Measurements from ENCODE around the gene GPRC5C. TPM values are rescaled to one million over a fixed set of nuclear protein-coding genes. Genes with fewer than 3 reads are reported as not detected.
"Not testable (repeated sequence)": the region's sequence is repeated elsewhere in the genome, so short reads cannot be mapped to it uniquely, and the experiment has no call there.

The GPRC5C gene
- total RNA-seq, 1 donor from 2014 or later = 24.7 TPM

- H3K27me3 Mint-ChIP-seq (ENCODE audit: unreplicated experiment) = peaks cover 11% of the 10 kb centered on the region
These were observed 48.4 kb downstream of the GPRC5C start for GRCh38 chr17:74480290-74480689.

DNA sequence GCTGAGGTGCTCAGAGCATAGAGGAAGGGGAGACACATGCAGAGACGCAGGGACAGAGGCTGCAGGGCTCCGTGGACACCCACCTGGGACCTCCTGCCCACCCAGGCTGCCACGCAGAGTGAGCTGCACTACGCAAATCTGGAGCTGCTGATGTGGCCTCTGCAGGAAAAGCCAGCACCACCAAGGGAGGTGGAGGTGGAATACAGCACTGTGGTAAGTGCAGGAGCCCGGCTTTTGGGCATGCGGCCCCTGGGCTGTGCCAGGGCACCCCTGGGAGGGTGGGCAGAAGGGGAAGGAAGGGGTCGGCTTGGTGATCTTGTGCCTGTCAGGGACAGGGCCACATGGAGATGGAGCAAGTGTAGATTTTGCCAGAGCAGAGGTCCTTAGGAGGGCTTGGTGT, 49.7 kb downstream of the GPRC5C start:
- TF ChIP-seq, protein P1, sequence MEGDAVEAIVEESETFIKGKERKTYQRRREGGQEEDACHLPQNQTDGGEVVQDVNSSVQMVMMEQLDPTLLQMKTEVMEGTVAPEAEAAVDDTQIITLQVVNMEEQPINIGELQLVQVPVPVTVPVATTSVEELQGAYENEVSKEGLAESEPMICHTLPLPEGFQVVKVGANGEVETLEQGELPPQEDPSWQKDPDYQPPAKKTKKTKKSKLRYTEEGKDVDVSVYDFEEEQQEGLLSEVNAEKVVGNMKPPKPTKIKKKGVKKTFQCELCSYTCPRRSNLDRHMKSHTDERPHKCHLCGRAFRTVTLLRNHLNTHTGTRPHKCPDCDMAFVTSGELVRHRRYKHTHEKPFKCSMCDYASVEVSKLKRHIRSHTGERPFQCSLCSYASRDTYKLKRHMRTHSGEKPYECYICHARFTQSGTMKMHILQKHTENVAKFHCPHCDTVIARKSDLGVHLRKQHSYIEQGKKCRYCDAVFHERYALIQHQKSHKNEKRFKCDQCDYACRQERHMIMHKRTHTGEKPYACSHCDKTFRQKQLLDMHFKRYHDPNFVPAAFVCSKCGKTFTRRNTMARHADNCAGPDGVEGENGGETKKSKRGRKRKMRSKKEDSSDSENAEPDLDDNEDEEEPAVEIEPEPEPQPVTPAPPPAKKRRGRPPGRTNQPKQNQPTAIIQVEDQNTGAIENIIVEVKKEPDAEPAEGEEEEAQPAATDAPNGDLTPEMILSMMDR (IDR thresholded peaks at IDR 0.05; ENCODE audit: unreplicated experiment) = no peak
- no peak overlapping the region for H3K4me3 Mint-ChIP-seq (ENCODE audit: unreplicated experiment)
- H3K4me1 Mint-ChIP-seq (ENCODE audit: unreplicated experiment) = peaks cover 14% of the 10 kb centered on the region
- H3K9me3 Mint-ChIP-seq (ENCODE audit: unreplicated experiment) = no peaks in the 10 kb centered on the region
- H3K27ac Mint-ChIP-seq (ENCODE audit: unreplicated experiment) = no peak overlapping the region
- no peak for DNase-seq (ENCODE audit: low spot score)
- peaks cover 11% of the 10 kb centered on the region for H3K27me3 Mint-ChIP-seq (ENCODE audit: unreplicated experiment)
- no peaks in the 10 kb centered on the region for H3K36me3 Mint-ChIP-seq (ENCODE audit: low read depth, unreplicated experiment)

More at GRCh38 chr17:74480290-74480689, 48.4 kb downstream of the GPRC5C start:
- H3K4me1 Mint-ChIP-seq (ENCODE audit: unreplicated experiment) = peaks cover 14% of the 10 kb centered on the region
- TF ChIP-seq, protein P1 (IDR thresholded peaks at IDR 0.05; ENCODE audit: unreplicated experiment) = no peak
- H3K9me3 Mint-ChIP-seq (ENCODE audit: unreplicated experiment) = no peaks in the 10 kb centered on the region
- no peaks in the 10 kb centered on the region for H3K36me3 Mint-ChIP-seq (ENCODE audit: low read depth, unreplicated experiment)
- no peak overlapping the region for H3K4me3 Mint-ChIP-seq (ENCODE audit: unreplicated experiment)
- H3K27ac Mint-ChIP-seq (ENCODE audit: unreplicated experiment) = no peak overlapping the region
- DNase-seq (ENCODE audit: low spot score) = no peak

- peaks cover under 1% of the 10 kb centered on the region for H3K36me3 Mint-ChIP-seq (ENCODE audit: low read depth, unreplicated experiment)
- DNase-seq (ENCODE audit: low spot score) = no peak
- no peaks in the 10 kb centered on the region for H3K9me3 Mint-ChIP-seq (ENCODE audit: unreplicated experiment)
- TF ChIP-seq, protein P1 (IDR thresholded peaks at IDR 0.05; ENCODE audit: unreplicated experiment) = no peak
- peaks cover 13% of the 10 kb centered on the region for H3K27me3 Mint-ChIP-seq (ENCODE audit: unreplicated experiment)
- no peak overlapping the region for H3K4me3 Mint-ChIP-seq (ENCODE audit: unreplicated experiment)
- H3K27ac Mint-ChIP-seq (ENCODE audit: unreplicated experiment) = no peak overlapping the region
- H3K4me1 Mint-ChIP-seq (ENCODE audit: unreplicated experiment) = peaks cover 11% of the 10 kb centered on the region
These were observed 52.2 kb downstream of the GPRC5C start for GRCh38 chr17:74484066-74484465.

DNA sequence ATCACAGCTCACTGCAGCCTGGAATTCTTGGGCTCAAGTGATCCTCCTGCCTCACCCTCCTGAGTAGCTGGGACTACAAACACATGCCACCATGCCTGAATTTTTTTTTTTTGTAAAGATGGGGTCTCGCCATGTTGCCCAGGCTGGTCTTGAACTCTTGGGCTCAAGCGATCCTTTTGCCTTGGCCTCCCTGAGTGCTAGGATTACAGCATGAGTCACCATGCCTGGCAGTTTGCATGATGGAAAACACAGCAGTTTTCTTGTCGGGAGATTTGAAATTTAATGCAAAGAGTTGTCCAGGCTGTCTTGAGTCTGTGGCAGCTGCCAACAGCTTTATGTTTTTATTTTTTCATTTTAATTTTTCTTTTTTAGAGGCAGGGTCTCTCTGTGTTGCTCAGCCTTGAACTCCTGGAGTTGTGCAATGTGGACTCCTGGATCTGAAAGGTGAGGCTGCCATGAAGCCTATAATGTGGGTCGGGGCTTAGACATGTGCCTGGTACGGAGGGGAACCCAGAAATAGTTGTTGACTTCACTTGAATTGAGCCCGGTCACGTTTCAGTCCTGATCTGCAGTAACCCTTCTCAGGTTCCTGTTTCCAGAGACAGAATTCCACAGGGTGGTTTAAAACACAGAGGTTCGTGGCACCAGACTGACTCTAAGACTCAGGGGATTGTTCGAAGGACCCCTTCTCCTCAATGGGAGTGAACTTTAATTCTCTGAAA, 53.3 kb downstream of the GPRC5C start:
- H3K27me3 Mint-ChIP-seq (ENCODE audit: unreplicated experiment) = peaks cover 15% of the 10 kb centered on the region

GRCh38 chr17:74485841-74486240, 54.0 kb downstream of the GPRC5C start:
- Mint-ChIP-seq H3K27ac (ENCODE audit: unreplicated experiment) (no peak overlapping the region), H3K9me3 (ENCODE audit: unreplicated experiment) (no peaks in the 10 kb centered on the region), H3K27me3 (ENCODE audit: unreplicated experiment) (peaks cover 12% of the 10 kb centered on the region), H3K36me3 (ENCODE audit: low read depth, unreplicated experiment) (peaks cover 4% of the 10 kb centered on the region), H3K4me1 (ENCODE audit: unreplicated experiment) (peaks cover 11% of the 10 kb centered on the region), H3K4me3 (ENCODE audit: unreplicated experiment) (no peak overlapping the region)
- no peak for DNase-seq (ENCODE audit: low spot score)
- TF ChIP-seq, protein P1 (IDR thresholded peaks at IDR 0.05; ENCODE audit: unreplicated experiment) = no peak

More for the DNA sequence above, 53.3 kb downstream of the GPRC5C start:
- peaks cover 4% of the 10 kb centered on the region for H3K36me3 Mint-ChIP-seq (ENCODE audit: low read depth, unreplicated experiment)
- H3K9me3 Mint-ChIP-seq (ENCODE audit: unreplicated experiment) = no peaks in the 10 kb centered on the region
- no peak overlapping the region for H3K27ac Mint-ChIP-seq (ENCODE audit: unreplicated experiment)
- no peak for DNase-seq (ENCODE audit: low spot score)
- H3K4me3 Mint-ChIP-seq (ENCODE audit: unreplicated experiment) = no peak overlapping the region
- TF ChIP-seq, protein P1 (IDR thresholded peaks at IDR 0.05; ENCODE audit: unreplicated experiment) = no peak
- peaks cover 11% of the 10 kb centered on the region for H3K4me1 Mint-ChIP-seq (ENCODE audit: unreplicated experiment)

GRCh38 chr17:74488276-74488675, 56.4 kb downstream of the GPRC5C start:
- not testable (repeated sequence) for H3K4me3 Mint-ChIP-seq (ENCODE audit: unreplicated experiment); H3K9me3 Mint-ChIP-seq (ENCODE audit: unreplicated experiment); H3K4me1 Mint-ChIP-seq (ENCODE audit: unreplicated experiment); H3K27ac Mint-ChIP-seq (ENCODE audit: unreplicated experiment); H3K36me3 Mint-ChIP-seq (ENCODE audit: low read depth, unreplicated experiment); H3K27me3 Mint-ChIP-seq (ENCODE audit: unreplicated experiment); DNase-seq (ENCODE audit: low spot score)

Measured in endothelial cell (in vitro differentiated cells).